ENCODE measurements around the gene SEMA4D. TPM values are rescaled to one million over a fixed set of nuclear protein-coding genes. Genes with fewer than 3 reads are reported as not detected.

The SEMA4D gene
- total and polyA plus RNA-seq, 9 of the 15 experiments (the other 6 are each of a cell fraction or from before 2014, with no cell fraction given) = 0.38 to 5.1 (median 1.8) TPM

DNA sequence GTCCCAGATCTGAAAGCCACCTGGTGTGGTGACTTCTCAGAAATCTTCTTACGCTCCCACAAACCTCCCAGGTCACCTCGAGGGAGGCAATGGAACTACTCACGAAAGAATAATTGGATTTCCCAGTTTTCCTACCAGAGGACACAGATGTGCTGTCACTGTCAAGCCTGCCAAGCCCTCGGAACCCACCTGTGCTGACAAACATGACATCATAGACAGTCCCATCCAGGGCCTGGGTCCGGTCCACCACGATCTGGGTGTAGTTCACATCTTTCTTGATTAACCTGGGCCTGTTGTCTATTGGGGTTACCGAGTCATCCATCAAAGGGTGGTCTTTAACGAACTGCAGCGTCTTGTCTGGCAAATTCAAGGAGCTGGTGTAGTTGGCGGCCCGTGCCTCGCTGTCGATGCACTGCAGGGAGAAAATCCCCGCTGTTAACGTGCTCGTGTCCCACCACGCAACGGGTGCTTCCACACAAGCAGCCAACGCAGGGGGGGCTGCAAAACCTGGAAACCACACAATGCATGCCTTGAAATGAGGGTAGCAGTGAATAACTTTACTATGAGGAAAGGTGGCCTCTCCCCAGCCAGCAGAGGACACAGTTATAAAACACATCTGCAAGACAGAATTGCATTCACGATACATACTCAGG, 110.6 kb downstream of the SEMA4D start:
- Histone ChIP-seq H3K27ac (ENCODE audit: extremely low read depth, low read depth, low read length) (no peak overlapping the region), H2AFZ (ENCODE audit: low read depth, low read length) (no peak overlapping the region), H3K9me1 (ENCODE audit: control insufficient read depth, insufficient read depth, low read length) (no peaks in the 10 kb centered on the region), H3K79me2 (ENCODE audit: control insufficient read depth, insufficient read depth, low read length) (no peaks in the 10 kb centered on the region), H3K9me3 (replicated peaks; ENCODE audit: control insufficient read depth, insufficient read depth, low read depth, low read length) (no peaks in the 10 kb centered on the region), H3K4me2 (ENCODE audit: insufficient read depth, low read length) (no peak overlapping the region), H4K20me1 (replicated peaks; ENCODE audit: control insufficient read depth, insufficient read depth, low read length) (no peaks in the 10 kb centered on the region), H3K27me3 (ENCODE audit: control insufficient read depth in 2 of 2, insufficient read depth in 2 of 2, low read length in 2 of 2) (peaks cover 17 to 89% of the 10 kb centered on the region in 2 experiments), H3K4me1 (replicated peaks in 1 of 2; ENCODE audit: control insufficient read depth in 2 of 2, insufficient read depth in 2 of 2, low read length in 2 of 2) (peaks cover 0 to 3% of the 10 kb centered on the region in 2 experiments; a peak in 1 of 5 replicates), H3K9ac (ENCODE audit: insufficient read depth in 1 of 2, low read depth in 2 of 2, low read length in 2 of 2) (no peak overlapping the region), H3K4me3 (no peak overlapping the region), H3K36me3 (ENCODE audit: control insufficient read depth, insufficient read depth, low read length) (no peaks in the 10 kb centered on the region)
- no peak for DNase-seq (ENCODE audit: extremely low read depth in 1 of 4, low spot score in 3 of 4)
- POLR2A ChIA-PET = no interaction called here
- no peak for FAIRE-seq
- WGBS (ENCODE audit: insufficient coverage, low coverage, missing lambda C conversion rate) = 3% methylated on average over 19 of the region's 20 CpGs
- BruUV-seq (replicated peaks) = no TSS peak
- ATAC-seq = no peak
- CTCF ChIA-PET (ENCODE audit: low intra/inter-chr PET ratio) = no interaction called here
- intact Hi-C loops (cut with micrococcal nuclease) = no loop called here
- in situ Hi-C loops (cut with MboI) = no loop called here
- TF ChIP-seq PTBP1 (IDR thresholded peaks at IDR 0.05; ENCODE audit: low read depth, low read length) (no peak), NFYB (IDR thresholded peaks at IDR 0.05; ENCODE audit: extremely low read depth, insufficient read length) (no peak), SAFB (IDR thresholded peaks at IDR 0.05; ENCODE audit: borderline replicate concordance, low read depth, low read length) (no peak), NCOR1 (IDR thresholded peaks at IDR 0.05) (no peak), PCBP2 (IDR thresholded peaks at IDR 0.05; ENCODE audit: low read depth, low read length, poor library complexity, severe bottlenecking) (no peak), SNIP1 (IDR thresholded peaks at IDR 0.05; ENCODE audit: low read depth) (no peak), MCM5 (IDR thresholded peaks at IDR 0.05; ENCODE audit: low read depth) (no peak)
- TF ChIP-seq, protein P1, sequence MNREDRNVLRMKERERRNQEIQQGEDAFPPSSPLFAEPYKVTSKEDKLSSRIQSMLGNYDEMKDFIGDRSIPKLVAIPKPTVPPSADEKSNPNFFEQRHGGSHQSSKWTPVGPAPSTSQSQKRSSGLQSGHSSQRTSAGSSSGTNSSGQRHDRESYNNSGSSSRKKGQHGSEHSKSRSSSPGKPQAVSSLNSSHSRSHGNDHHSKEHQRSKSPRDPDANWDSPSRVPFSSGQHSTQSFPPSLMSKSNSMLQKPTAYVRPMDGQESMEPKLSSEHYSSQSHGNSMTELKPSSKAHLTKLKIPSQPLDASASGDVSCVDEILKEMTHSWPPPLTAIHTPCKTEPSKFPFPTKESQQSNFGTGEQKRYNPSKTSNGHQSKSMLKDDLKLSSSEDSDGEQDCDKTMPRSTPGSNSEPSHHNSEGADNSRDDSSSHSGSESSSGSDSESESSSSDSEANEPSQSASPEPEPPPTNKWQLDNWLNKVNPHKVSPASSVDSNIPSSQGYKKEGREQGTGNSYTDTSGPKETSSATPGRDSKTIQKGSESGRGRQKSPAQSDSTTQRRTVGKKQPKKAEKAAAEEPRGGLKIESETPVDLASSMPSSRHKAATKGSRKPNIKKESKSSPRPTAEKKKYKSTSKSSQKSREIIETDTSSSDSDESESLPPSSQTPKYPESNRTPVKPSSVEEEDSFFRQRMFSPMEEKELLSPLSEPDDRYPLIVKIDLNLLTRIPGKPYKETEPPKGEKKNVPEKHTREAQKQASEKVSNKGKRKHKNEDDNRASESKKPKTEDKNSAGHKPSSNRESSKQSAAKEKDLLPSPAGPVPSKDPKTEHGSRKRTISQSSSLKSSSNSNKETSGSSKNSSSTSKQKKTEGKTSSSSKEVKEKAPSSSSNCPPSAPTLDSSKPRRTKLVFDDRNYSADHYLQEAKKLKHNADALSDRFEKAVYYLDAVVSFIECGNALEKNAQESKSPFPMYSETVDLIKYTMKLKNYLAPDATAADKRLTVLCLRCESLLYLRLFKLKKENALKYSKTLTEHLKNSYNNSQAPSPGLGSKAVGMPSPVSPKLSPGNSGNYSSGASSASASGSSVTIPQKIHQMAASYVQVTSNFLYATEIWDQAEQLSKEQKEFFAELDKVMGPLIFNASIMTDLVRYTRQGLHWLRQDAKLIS (CRISPR knock-in tag; IDR thresholded peaks at IDR 0.05) = no peak
- TF ChIP-seq, protein P2, sequence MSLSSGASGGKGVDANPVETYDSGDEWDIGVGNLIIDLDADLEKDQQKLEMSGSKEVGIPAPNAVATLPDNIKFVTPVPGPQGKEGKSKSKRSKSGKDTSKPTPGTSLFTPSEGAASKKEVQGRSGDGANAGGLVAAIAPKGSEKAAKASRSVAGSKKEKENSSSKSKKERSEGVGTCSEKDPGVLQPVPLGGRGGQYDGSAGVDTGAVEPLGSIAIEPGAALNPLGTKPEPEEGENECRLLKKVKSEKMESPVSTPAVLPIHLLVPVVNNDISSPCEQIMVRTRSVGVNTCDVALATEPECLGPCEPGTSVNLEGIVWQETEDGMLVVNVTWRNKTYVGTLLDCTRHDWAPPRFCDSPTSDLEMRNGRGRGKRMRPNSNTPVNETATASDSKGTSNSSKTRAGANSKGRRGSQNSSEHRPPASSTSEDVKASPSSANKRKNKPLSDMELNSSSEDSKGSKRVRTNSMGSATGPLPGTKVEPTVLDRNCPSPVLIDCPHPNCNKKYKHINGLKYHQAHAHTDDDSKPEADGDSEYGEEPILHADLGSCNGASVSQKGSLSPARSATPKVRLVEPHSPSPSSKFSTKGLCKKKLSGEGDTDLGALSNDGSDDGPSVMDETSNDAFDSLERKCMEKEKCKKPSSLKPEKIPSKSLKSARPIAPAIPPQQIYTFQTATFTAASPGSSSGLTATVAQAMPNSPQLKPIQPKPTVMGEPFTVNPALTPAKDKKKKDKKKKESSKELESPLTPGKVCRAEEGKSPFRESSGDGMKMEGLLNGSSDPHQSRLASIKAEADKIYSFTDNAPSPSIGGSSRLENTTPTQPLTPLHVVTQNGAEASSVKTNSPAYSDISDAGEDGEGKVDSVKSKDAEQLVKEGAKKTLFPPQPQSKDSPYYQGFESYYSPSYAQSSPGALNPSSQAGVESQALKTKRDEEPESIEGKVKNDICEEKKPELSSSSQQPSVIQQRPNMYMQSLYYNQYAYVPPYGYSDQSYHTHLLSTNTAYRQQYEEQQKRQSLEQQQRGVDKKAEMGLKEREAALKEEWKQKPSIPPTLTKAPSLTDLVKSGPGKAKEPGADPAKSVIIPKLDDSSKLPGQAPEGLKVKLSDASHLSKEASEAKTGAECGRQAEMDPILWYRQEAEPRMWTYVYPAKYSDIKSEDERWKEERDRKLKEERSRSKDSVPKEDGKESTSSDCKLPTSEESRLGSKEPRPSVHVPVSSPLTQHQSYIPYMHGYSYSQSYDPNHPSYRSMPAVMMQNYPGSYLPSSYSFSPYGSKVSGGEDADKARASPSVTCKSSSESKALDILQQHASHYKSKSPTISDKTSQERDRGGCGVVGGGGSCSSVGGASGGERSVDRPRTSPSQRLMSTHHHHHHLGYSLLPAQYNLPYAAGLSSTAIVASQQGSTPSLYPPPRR (CRISPR knock-in tag; IDR thresholded peaks at IDR 0.05; ENCODE audit: borderline replicate concordance) = no peak
- TF ChIP-seq, protein P3, sequence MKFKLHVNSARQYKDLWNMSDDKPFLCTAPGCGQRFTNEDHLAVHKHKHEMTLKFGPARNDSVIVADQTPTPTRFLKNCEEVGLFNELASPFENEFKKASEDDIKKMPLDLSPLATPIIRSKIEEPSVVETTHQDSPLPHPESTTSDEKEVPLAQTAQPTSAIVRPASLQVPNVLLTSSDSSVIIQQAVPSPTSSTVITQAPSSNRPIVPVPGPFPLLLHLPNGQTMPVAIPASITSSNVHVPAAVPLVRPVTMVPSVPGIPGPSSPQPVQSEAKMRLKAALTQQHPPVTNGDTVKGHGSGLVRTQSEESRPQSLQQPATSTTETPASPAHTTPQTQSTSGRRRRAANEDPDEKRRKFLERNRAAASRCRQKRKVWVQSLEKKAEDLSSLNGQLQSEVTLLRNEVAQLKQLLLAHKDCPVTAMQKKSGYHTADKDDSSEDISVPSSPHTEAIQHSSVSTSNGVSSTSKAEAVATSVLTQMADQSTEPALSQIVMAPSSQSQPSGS (CRISPR knock-in tag; IDR thresholded peaks at IDR 0.05) = no peak

Measured in K562 (cell line).